ENCODE data around the gene PUM2. TPM values are rescaled to one million over a fixed set of nuclear protein-coding genes. Genes with fewer than 3 reads are reported as not detected.

Gene PUM2
- total RNA-seq, 1 experiment from 2014 or later, result 105 TPM

GRCh38 chr2:20200697-20201555 is 149.7 kb downstream of the PUM2 start:
- DNase-seq (ENCODE audit: low read depth, low spot score), result no peak
- no peaks in the 10 kb centered on the region for H4K20me1 ChIP-seq (ENCODE audit: insufficient read depth)
- no peak for ATAC-seq
- intact Hi-C loops (cut with micrococcal nuclease), result no loop called here
- no peaks in the 10 kb centered on the region for H3K27me3 ChIP-seq (ENCODE audit: insufficient read depth, low read length)
- H3K36me3 ChIP-seq (ENCODE audit: control insufficient read depth in 1 of 2, insufficient read depth in 2 of 2, low read length in 2 of 2), result peaks cover 8% of the 10 kb centered on the region in 2 experiments
- no TSS peak for BruUV-seq (replicated peaks)
- no peak overlapping the region for H3K4me2 ChIP-seq (ENCODE audit: low read length)
- no peaks in the 10 kb centered on the region for H3K79me2 ChIP-seq (ENCODE audit: insufficient read depth, low read length)
- POLR2A ChIA-PET, result no interaction called here
- CTCF ChIA-PET, result no interaction called here
- H2AFZ ChIP-seq (ENCODE audit: low read depth, low read length, poor library complexity, severe bottlenecking), result no peak overlapping the region
- no peaks in the 10 kb centered on the region for H3K9me3 ChIP-seq (ENCODE audit: control insufficient read depth in 1 of 2, insufficient read depth in 1 of 2, low read depth in 1 of 2, low read length in 2 of 2)
- TF ChIP-seq CTCF (IDR thresholded peaks at IDR 0.05 in 2 of 3, conservative IDR thresholded peaks at IDR 0.05 in 1 of 3; ENCODE audit: borderline replicate concordance in 1 of 3, insufficient read depth in 1 of 3, low read depth in 2 of 3, low read length in 2 of 3) (no peak), ZNF274 (IDR thresholded peaks at IDR 0.05; ENCODE audit: low read depth, low read length) (no peak), FOSL1 (IDR thresholded peaks at IDR 0.05; ENCODE audit: low read depth) (no peak), SRF (IDR thresholded peaks at IDR 0.05; ENCODE audit: low read depth) (no peak), SIN3A (IDR thresholded peaks at IDR 0.05; ENCODE audit: low read depth) (no peak), RAD21 (IDR thresholded peaks at IDR 0.05; ENCODE audit: low read depth) (no peak), TCF7L2 (IDR thresholded peaks at IDR 0.05; ENCODE audit: borderline replicate concordance, extremely low read depth, insufficient read depth, insufficient read length) (no peak), REST (IDR thresholded peaks at IDR 0.05; ENCODE audit: low read depth) (no peak), EZH2phosphoT487 (IDR thresholded peaks at IDR 0.05; ENCODE audit: borderline replicate concordance) (no peak), POLR2AphosphoS5 (IDR thresholded peaks at IDR 0.05; ENCODE audit: low read depth, low read length) (no peak), ZFX (IDR thresholded peaks at IDR 0.05) (no peak), JUND (IDR thresholded peaks at IDR 0.05) (no peak)
- no peak overlapping the region for H3K9ac ChIP-seq (ENCODE audit: low read length)
- no peak overlapping the region for H3K4me3 ChIP-seq (replicated peaks in 1 of 2; ENCODE audit: low read depth in 1 of 2, low read length in 2 of 2)
- RAD21 ChIA-PET (ENCODE audit: low non-redundant PET in 1 of 2, low total read pairs in 2 of 2, uncharacterized antibody in 2 of 2, unreplicated experiment in 2 of 2), result no interaction called here
- H3K27ac ChIP-seq (ENCODE audit: low read depth, low read length), result no peak overlapping the region
- H3K9me2 ChIP-seq (ENCODE audit: insufficient read depth), result no peaks in the 10 kb centered on the region
- no peaks in the 10 kb centered on the region for H3K4me1 ChIP-seq (ENCODE audit: control insufficient read depth in 1 of 2, insufficient read depth in 2 of 2, low read length in 2 of 2)

Measured in HCT116 (cell line).